IPS-18c (cell line): ENCODE results near the gene HMX3.
"Not testable (repeated sequence)": the region's sequence is repeated elsewhere in the genome, so short reads cannot be mapped to it uniquely, and the experiment has no call there.

Experiments
- H3K4me3 ChIP-seq: 2 replicates; pipeline ENCODE4 v1.7.0; 2013; ENCODE audit warnings: low read depth, mild to moderate bottlenecking, low read length, moderate library complexity; ENCODE audit not compliant: insufficient read depth
- H3K9me3 ChIP-seq: one replicate; pipeline ENCODE4 v1.6.1; 2013; ENCODE audit warnings: mild to moderate bottlenecking, low read length, moderate library complexity; ENCODE audit not compliant: control insufficient read depth, insufficient read depth

The HMX3 gene

DNA sequence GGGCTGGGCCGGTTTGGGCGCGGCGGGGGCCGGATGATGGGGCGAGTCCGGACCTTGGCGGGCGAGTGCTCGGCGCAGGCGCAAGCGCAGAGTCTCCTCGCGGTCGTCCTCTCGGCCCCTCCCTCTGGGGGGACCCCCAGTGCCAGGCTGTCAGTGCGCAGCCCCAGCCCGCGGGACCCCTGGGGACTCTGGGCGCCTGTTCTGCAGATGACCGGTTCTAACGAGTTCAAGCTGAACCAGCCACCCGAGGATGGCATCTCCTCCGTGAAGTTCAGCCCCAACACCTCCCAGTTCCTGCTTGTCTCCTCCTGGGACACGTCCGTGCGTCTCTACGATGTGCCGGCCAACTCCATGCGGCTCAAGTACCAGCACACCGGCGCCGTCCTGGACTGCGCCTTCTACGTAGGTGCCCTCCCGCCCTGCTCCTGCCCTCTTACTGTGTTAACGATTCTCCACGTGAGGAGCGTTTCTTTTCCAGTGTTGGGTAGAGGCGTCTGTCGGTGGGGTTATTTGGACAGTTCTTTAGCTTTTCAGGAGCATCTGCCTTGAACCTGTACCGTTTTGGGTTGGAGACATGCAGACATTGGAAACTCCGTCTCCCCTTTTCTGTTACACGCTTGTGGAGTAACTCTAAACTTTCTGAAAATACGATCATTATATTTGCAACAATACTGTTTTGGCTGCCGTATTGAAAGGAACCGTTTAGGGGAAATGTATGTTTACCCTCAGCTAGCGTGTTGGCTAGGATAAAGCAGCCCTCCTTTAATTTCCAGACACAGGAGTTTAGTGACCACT lies 19.1 kb downstream of the HMX3 start:
- H3K4me3 ChIP-seq: peak overlapping the region; percentile 97

GRCh38 chr10:123156078-123156477 lies 20.3 kb downstream of the HMX3 start:
- Histone ChIP-seq H3K4me3 (no peak overlapping the region), H3K9me3 (no peaks in the 10 kb centered on the region)

More for the DNA sequence above, 19.1 kb downstream of the HMX3 start:
- H3K9me3 ChIP-seq: no peaks in the 10 kb centered on the region

- Histone ChIP-seq H3K9me3 (no peaks in the 10 kb centered on the region), H3K4me3 (no peak overlapping the region)
Observed at GRCh38 chr10:123157210-123157609, 21.4 kb downstream of the HMX3 start.

GRCh38 chr10:123158682-123159081 lies 22.9 kb downstream of the HMX3 start:
- H3K4me3 ChIP-seq: no peak overlapping the region

GRCh38 chr10:123160311-123160980 lies 24.7 kb downstream of the HMX3 start:
- Histone ChIP-seq H3K9me3 (no peaks in the 10 kb centered on the region), H3K4me3 (no peak overlapping the region)

More at GRCh38 chr10:123158682-123159081, 22.9 kb downstream of the HMX3 start:
- H3K9me3 ChIP-seq: no peaks in the 10 kb centered on the region

GRCh38 chr10:123164319-123164718 lies 28.5 kb downstream of the HMX3 start:
- no peak overlapping the region for H3K4me3 ChIP-seq
- H3K9me3 ChIP-seq: no peaks in the 10 kb centered on the region

GRCh38 chr10:123165445-123166072 lies 29.8 kb downstream of the HMX3 start:
- no peak overlapping the region for H3K4me3 ChIP-seq
- H3K9me3 ChIP-seq: no peaks in the 10 kb centered on the region

GRCh38 chr10:123166618-123167017 lies 30.8 kb downstream of the HMX3 start:
- H3K4me3 ChIP-seq: no peak overlapping the region

GRCh38 chr10:123170961-123171360 lies 35.2 kb downstream of the HMX3 start:
- H3K4me3 ChIP-seq: no peak overlapping the region
- H3K9me3 ChIP-seq: no peaks in the 10 kb centered on the region

More at GRCh38 chr10:123166618-123167017, 30.8 kb downstream of the HMX3 start:
- H3K9me3 ChIP-seq: no peaks in the 10 kb centered on the region

DNA sequence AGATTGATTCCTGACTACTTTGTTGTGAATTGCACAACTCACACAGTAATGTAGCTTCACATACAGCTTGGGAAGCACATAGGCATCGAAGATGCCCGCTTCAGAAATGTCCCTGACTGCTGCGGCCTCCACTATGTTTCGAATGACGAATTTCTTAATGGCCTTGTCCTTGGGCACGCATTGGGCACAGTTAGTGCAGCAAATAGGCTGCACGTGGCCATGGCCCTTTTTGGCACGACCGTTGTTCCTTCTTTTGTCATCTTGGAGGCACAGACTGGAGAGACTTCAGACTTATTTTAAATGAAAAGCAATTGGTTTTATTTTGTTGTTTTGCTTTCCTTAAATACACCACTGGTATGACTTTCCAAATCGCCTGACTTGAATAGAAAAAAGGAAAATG lies 35.8 kb downstream of the HMX3 start:
- not testable (repeated sequence) for H3K9me3 ChIP-seq, H3K4me3 ChIP-seq

- H3K9me3 ChIP-seq: no peaks in the 10 kb centered on the region
- no peak overlapping the region for H3K4me3 ChIP-seq
Observed at GRCh38 chr10:123175389-123176387, 39.9 kb downstream of the HMX3 start.

DNA sequence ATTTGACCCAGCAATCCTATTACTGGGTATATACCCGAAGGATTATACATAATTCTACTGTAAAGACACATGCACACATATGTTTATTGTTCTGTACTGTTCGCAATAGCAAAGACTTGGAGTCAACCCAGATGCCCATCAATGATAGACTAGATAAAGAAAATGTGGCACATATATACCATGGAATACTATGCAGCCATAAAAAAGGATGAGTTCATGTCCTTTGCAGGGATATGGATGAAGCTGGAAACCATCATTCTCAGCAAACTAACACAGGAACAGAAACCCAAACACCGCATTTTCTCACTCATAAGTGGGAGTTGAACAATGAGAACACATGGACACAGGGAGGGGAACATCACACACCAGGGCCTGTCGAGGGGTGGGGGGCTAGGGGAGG lies 42.6 kb downstream of the HMX3 start:
- not testable (repeated sequence) for H3K4me3 ChIP-seq, H3K9me3 ChIP-seq

- H3K9me3 ChIP-seq: peaks cover 2% of the 10 kb centered on the region
Observed at GRCh38 chr10:123180101-123181090, 44.6 kb downstream of the HMX3 start.

DNA sequence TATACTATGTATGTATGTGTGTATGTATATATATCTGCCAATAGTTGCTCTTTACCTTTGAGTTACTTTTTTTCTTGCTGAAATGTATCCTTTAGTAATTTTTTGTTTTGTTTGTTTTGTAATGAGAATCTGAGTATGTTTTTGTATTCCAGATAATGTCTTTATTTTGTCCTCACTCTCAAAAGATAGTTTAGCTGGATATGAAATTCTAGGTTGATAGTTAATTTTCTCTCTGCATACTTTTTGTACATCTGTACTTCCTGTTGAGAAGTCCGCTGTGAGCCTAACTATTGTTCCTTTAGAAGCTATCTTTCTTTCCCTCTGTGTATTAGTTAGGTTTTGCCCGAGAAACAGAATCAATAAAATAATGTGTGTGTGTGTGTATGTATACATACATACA lies 48.0 kb downstream of the HMX3 start:
- Histone ChIP-seq H3K4me3 (no peak overlapping the region), H3K9me3 (peaks cover 2% of the 10 kb centered on the region)

More at GRCh38 chr10:123180101-123181090, 44.6 kb downstream of the HMX3 start:
- no peak overlapping the region for H3K4me3 ChIP-seq

DNA sequence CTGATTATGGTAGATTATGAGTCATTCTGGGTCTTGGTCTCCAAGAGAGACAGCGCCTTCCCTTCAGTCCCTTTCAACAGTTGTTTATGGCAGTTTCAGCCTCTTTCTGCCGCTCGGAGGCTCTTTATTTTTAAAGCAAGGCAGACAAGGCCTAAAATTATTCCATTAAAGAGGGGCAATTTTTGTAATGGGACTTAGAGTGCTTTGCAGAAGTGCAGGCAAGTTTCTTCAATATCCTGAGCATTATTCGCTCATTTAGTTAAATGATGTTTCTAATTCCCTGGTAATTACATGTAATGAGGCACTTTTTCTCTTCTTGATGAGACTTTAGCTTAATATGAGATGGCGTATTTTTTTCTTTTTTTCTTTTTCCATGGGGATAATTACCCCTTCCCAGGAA lies 52.0 kb downstream of the HMX3 start:
- H3K4me3 ChIP-seq: no peak overlapping the region

More for the DNA sequence above, 52.0 kb downstream of the HMX3 start:
- H3K9me3 ChIP-seq: peaks cover 2% of the 10 kb centered on the region
